GM19463 (cell line): ENCODE measurements around the gene NISCH.

Experiments used
- ATAC-seq: cut with Tn5 transposase; IDR thresholded peaks from one replicate; pipeline ENCODE4 v1.9.1; 2021; ENCODE audit warnings: mild to moderate bottlenecking, moderate library complexity; ENCODE audit not compliant: unreplicated experiment

NISCH gene

DNA sequence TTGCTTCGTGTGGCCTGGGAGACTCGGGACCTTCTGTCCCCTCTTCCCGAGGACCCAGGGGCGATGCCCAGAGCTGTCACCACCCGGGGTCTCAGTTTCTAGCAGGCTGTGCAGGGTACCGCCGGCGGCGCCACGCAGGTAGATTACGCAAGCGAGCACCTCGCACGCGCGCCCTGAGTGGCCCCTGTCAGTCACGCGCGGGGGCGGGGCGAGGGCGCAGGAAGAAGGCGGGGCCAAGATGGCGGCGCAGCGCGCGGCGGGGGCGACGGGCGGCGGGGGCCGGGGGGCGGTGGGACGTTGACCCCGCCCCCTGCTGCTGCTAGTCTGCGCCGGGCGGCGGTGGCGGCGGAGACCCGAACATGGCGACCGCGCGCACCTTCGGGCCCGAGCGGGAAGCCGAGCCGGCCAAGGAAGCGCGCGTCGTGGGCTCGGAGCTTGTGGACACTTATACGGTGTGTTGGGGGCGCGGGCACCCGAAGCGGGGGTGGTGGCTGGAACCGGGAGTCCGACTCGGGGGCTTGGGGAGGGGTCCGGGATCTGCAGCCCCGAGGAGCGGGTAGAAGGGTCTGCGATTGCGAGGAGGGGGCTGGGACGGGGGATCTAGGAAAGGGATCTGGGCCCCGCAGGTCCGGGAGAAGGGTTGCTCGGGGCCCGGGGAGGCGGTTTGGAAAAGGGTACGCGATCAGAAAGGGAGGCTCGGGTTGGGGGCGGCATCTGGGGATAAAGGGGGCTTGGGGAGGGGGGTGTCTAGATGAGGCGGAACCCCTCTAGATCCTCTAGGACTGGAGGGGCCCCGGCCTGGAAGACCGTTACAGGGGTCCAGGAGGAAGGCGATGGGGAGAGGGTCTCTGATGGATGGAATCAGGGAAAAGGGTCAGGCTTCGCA lies at the start of gene NISCH:
Gene NISCH, plus strand, starts transcription at position 322 of the 886 bp plus-strand sequence. Its CDS starts 38 bp downstream, at position 360.
- ATAC-seq: peak; percentile 91

DNA sequence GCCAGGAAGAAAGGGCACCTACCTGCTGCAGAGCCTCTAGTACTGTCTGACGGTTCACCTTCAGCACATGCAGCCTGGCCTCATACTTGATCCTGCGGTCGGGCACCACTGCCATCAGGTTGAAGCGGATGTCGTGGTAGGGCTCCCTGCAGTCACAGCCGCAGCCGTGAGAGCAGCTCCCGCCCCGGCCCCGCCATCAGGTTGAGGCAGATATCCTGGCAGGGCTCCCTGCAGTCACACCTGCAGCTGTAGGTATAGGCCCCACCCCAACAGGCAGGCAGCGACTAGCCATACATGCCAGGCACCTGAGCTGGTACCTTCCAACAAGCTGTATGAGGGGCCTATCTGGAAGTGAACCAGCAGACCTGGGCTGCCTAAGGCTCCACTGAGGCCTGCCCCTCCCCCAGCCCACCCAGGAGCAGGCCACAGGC lies 49.2 kb upstream of the NISCH start:
- no peak for ATAC-seq

DNA sequence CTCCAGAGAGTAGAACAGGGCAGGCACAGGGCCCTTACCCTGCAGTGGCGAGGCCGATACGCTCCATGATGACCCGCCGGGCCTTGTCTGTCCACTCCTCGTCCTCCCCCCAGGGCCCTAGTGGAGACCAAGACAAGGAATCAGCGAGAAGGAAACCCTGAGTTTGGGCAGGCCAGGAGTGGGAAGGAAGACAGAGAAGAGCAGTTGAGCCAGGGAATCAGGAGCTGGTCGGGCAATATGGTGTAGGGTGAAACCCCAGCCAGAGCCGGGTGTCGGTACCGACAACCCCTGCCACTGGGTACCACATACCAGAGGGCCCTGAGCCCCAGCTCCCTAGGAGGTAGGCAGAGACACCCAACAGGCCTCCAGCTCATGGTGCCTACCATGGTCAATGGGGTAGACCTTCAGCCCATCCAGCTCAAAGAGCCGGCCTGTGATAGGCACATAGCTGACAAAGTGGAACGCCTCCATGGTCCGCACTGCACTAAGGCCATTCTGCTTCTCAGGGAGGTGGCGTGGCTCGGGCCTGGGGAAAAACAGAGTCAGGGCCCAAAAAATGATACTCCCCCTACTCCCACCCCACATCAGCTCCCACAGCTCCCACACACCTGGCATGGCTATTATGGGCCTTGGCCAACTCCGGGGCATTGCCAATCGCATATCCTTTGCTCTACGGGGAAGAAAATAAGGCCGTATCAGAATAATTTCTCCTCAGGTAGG lies 48.5 kb upstream of the NISCH start:
- ATAC-seq: no peak

DNA sequence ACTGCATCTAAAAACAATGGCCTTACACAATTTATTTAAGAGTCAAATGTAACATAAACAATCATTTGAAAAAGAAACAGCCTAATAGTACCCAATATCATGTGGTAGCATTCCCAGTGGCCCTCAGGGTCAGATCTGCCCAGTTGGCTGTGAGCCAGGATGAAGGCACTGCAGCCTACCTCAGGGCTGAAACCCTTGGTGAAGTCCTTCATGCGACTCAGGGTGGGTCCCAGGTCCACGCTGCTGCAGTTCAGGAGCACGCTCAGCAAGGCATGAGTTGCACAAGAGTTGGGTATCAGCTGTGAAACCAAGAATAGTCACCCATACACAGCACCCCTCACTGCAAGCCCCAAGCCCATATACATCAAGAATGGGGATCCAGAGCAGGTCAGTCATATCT lies 47.6 kb upstream of the NISCH start:
- no peak for ATAC-seq

DNA sequence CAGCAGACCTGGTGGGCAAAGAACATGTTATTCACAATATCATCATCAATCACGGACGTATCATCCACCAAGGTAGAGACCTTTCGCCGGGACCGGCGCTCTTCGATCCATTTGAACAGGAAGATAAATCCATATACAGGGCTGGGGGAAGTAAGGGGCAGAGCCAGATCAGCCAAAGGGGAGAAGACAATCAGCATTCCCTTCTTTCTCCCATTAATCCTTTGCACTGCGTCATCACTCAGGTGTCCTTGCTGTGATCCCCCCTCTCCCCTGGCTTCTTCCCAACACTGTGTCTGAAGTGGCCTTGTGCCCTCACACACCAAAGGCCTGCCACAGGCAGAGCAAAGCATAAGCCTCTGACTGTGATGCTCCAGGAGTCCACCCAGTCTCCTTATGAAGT lies 46.9 kb upstream of the NISCH start:
- ATAC-seq: no peak

DNA sequence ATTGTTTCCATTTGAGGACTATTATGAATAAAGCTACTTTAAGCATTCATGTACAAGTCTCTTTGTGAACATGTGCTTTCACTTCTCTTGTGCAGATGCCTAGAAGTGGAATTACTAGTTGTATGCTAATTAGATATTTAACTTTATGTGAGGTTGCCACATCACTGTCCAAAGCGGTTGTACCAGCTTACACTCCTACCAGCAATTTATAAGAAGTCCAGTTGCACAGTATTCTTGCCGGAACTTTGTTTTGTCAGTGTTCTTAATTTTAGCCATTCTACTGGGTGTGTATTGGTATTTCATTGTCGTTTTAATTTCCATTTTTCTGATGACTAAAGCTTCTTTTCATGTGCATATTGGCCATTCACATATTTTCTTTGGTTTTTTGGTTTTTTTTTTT lies 39.6 kb upstream of the NISCH start:
- no peak for ATAC-seq

DNA sequence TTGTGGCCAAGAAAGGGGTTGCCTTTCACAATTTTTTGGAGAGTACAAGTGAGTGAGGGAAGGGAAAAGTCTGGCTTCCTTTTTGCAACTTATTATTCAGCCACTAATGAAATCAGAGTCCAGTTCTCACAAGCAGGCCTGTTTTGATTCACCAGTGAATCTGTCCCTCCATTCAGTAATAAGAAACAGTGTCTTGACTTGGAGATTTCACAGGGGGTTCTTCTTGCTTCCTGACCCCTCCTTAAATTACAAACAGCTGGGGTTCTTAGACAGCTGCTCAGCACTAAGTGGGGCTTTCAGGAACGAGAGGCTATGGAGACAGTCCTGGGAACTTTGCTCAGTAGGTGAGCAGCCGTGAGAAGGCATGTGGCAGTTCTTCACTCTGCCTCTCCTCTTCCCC lies 35.0 kb upstream of the NISCH start:
- no peak for ATAC-seq

DNA sequence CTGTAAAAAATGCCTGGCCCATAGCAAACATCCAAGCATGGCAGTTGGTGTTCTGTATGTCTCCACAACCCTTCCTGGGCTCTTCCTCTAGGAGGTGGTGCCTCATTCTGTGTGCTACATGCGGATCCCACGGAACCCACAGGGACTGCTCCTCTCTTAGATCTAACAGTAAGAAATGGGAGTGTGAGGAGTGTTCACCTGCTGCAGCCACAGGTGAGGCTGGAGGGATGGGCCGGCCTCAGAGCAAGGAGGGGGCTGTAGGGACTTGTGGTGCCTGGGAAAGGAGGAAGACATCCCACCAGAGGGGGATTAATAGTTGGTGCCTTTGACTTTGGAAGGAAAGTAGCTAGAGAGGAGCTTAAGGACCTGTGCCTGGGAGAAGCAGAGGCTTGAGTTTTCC lies 32.7 kb upstream of the NISCH start:
- ATAC-seq: no peak

DNA sequence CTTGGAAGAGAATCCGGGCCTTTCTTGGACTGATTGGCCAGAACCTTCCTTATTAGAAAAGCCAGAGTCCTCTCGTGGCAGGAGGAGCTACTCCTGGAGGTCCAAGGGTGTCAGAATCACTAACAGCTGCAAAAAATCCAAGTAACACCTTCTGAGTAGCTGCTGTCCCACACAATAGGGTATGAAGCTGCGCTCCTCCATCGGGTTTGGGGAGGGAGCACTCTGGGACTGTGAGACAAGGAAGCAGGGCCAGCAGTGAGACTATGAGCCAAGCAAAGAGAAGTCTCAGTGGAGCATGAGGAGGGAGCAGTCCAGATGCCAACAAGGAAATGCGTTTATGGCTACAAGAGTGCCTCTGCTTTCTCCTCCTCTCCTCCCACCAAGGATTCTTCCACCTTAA lies 32.2 kb upstream of the NISCH start:
- no peak for ATAC-seq

DNA sequence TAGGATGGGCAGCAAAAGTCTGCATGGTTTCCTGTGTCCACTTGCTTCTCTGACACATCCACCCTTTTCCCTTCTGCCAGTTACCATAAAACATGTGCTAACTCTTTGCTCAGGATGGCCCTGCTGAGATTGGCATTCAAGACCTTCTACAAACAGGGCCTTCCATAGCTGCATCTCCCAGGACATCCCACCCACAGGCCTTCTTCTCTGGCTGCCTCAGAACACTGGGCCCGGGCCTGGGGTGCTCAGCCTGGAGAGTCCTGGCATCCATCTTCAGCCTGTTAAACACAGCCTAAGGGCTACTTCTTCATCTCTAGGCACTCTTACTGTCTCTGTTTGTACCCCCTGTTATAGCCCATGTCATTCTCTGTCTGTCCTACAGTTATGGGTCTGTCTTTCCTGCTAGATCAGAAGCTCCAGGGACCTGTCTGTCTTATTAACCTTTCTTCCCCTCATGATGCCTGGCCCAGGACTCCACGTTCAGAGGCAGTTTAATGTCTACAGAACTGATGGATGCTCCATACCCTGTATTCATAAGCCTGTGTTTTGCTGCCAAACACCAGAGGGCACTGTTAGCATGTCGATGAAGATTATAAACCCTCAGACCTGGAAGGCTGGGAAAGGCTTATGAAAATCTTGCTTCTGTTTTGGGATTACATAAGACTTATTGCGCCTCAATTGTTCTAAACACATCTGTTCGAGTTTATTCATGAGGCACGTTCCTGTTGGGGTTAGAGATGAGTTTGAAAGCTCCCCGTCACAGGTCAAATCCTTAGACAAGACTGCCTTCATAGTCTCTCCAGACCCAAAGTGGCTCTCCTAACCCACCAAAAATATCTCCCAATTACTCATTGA lies 27.0 kb upstream of the NISCH start:
- ATAC-seq: no peak

DNA sequence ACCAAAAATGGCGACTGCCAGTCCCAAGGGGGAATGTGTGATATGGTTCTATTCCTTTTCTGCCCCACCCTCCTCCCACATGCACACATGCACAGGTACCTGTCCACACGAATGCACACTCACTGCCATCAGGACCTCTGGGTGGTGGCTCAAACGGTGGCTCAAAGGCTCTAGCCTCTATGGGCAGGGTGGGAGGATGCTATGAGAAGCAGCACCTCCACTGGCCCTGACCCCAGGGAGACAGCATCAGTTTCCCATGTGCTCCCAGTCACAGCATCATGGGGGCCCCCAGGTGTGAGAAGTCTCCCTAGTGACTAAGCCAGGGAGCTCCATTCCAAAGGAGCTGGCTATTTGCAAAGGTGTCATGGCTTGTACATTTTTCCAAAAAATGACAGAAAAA lies 26.4 kb upstream of the NISCH start:
- ATAC-seq: no peak

DNA sequence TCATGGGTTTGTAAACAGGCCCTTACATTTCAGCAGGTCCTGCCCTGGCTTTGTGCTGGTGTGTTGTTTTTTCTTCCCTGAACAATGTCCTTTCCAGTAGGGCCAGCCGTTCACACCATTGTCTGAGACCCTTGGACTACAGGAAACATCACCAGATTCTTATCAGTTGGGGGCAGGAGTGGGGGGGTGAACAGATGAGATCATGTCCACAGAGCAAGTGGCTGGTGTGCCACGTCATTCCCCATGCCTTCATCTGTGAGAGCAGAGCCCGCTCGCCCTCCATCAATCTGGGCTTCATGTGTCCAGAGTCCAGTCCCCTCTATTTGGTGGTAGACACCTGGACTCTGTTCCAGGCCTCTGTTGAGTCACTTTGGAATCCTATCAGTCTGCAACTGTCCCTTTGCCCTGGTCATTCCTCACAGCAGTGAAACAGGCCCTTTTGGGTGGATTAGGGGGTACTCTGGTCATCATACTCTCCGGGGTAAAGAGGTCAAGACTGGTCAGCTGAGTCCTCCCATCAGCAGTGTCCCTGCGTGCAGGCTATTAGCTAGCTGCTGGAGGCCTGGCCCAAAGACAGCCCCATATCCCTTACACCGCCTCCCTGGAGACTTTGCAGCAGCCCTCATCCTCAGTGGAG lies 25.5 kb upstream of the NISCH start:
- ATAC-seq: no peak

DNA sequence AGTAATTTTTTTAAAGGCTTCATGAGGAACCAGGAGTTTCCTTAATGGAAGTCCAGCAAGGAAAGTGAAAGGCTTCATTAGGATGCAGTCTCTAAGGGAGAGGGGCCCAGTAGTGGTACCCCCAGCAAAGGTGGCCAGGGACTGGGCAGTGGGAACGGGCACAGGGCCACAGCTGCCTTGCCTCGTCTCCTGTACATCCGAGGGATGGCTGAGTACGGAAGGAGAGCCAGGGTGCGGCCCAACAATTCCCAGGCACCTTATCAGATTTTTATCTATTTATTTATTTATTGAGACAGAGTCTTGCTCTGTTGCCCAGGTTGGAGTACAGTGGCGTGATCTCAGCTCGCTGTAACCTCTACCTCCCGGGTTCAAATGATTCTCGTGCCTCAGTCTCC lies 25.0 kb upstream of the NISCH start:
- ATAC-seq: no peak

DNA sequence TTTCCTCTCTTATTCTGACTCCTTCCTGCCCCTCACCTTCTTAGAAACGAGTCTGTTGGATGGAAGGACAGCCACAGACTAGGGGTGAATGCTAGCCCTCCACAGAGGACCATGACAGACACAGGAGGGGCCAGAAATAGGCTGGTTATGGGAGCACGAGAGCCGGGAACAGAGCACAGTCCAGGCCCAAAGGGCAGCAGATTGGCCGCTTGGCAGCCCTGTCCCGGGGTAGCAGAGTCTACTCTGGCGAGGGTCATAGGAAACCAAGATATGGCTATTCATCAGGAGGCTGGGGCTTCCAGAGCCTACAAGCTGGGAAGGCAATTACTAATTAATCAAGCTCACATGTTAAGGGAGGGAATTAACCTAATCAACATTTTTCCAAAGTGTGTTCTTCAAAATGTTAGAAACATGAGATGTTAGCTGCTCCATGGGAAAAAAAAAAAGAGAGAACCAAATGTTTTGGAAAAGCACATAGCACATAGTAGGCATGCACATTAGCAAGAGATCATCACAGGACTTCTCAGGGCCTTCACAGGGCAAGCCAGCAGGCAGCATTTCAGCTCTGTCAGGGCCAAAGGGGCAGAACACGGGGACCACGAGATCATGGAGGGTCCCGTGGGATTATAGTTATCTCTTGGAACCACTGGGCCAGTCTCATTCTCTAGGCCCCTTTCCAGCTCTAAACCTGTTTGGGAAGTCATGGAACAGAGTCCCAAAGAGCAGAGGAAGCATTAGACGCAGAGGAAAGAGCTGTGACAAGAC lies 23.8 kb upstream of the NISCH start:
- ATAC-seq: no peak

DNA sequence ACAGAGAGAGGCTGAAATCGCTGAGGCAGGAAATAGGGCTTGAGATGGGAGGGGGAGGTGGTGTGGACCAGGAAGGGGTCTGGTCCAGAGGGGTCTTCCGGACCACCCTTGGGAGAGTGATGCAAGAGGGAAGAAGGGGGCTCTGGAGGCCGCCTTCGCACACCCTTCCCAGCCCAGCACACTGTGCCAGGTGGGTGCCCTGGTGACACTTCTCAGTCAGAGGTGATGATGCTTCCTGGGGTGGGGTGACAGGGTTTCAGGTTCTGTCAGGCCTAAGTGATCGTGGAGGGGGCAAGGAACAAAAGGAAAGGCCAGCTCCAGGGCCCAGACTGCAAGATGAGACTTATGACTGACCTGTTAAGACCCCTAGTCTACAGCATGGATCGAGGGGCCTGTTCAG lies 23.2 kb upstream of the NISCH start:
- no peak for ATAC-seq

DNA sequence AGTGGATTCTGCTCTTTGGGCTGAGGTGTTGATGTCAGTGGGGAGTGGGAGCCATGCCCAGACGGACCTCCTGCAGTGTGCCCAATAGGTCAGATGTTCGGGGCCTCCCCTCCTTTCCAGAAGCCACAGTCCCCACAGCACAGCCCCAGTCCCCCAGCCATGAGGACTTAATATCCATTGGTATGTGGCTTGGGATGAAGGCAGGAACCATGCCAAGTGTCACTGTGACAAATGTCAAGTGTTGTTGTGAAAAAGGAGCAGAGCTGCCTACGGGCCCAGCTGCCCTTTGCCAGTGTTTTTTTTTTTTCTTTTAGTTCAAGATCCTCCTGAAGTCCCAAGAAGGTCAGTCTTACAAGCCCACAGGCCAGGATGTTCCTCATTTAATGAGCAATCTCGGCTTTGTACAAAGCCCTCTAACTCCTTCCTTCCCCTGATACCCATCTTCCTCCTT lies 22.7 kb upstream of the NISCH start:
- ATAC-seq: no peak

DNA sequence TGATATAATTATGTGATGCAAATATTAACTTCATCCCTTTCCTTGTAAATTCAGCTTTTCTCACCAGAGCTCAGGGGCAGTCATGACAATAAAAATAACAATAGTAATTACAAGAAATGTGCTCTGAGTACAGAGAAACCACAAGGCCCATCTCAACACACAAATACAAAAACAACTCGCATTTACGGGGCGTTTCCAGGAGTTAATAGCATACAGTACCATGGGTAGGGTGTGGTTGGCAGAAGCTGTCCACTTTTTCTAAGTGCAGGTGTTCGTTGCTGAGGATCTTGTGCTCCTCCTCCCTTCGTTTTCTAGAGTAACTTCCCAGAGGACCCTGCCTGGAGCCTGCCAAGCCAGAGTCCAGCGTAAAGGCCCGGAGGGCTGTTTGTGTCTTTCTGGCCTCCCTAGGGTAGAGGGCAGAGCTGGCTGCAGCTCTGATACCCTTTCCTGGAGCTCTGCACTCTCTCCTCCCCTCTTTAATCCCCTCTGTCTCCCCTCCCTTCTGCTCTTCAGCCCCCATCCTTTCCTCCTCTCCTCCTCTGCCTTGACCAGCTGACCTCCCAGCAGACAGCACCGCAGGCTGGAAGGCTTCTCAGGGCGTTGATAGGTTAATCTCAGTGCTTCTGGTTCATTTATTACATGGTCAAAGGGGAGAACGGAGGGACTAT lies 21.9 kb upstream of the NISCH start:
- no peak for ATAC-seq

DNA sequence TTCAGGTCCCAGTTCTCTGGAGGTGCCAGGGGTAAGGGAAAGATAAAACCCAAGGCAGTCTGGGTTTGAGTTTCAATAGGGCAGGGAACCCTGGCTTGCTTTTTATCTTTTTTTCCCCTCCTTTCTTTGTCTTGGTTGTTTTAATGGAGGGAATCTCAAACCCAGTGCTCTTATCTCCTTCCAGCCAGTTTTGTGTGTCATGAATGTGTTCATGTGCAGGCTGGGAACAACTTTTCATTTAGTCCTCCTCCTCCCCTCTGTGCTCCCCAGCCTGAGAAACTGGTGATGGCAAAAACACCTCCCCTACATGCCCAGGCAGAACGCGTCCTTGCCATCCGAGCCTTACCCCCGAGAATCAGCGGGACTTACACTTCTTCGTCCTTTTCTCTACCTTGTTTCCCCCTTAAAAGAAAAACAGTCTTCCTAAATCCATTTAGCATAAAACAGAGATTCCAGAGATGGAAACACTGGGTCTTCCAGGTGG lies 21.4 kb upstream of the NISCH start:
- ATAC-seq: no peak

DNA sequence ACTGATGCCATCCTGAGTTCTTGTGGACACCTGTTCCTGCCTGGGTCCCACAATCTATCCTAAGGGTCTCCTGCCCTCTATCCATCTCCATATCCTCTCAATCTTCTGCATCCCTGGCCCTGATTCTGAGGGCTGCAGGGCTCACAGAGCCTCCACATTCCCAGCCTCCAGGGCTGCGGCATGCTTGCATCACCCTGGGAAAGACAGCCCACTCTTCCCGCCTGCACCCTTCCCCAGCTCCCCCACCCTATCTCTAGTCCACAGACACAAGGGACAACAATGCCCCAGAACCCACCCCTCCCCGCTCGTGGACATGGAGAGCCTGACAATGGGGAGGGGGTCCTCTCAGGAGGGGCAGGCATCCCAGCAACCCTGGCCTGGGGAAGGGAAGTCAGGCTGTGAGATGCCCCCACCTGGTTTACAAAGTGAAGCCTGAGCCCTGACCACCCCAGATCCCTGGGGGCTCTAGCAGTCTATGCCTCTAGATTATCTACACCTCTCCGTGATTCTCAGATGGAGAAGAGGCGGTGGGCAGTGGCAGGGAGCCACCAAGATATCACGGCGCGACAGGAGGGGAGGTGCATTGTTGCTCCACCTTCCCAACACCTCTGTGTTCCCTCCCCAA lies 20.8 kb upstream of the NISCH start:
- ATAC-seq: no peak
